ENCODE results near the gene VGLL4.
"Not testable (repeated sequence)": the region's sequence is repeated elsewhere in the genome, so short reads cannot be mapped to it uniquely, and the experiment has no call there.

Gene VGLL4

GRCh38 chr3:11523572-11524101, 120.1 kb downstream of the VGLL4 start:
- no peak for DNase-seq

DNA sequence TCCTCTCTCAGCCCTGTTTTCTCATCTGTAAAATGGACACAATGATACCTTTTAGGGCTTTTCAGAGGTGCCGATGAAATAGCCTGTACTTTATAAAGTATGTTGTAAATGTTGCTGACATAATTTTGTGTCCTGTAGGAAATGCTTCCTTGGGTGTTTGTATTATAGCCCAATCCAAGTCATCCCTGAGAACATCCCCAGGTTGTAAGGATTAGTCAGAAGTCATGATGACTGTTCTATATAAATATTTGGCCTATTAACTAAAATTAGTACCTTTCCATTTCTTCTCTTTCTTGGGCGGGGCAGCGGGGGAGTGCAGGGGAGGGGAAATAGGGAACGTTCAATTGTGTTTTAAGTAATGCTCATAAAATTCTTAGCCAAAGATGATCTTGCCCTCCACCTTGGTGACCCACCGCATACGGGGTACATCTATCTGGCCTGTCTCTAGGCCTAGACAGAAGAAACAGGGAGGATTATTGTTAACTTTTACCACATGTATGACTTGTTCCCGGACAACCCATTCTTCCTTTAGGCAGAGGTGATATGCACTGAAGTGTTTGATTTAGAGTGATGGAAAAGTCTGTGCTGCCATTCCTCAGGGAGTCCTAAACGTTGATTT, 120.7 kb downstream of the VGLL4 start:
- DNase-seq: no peak

GRCh38 chr3:11522398-11522715, 121.4 kb downstream of the VGLL4 start:
- DNase-seq: no peak

DNA sequence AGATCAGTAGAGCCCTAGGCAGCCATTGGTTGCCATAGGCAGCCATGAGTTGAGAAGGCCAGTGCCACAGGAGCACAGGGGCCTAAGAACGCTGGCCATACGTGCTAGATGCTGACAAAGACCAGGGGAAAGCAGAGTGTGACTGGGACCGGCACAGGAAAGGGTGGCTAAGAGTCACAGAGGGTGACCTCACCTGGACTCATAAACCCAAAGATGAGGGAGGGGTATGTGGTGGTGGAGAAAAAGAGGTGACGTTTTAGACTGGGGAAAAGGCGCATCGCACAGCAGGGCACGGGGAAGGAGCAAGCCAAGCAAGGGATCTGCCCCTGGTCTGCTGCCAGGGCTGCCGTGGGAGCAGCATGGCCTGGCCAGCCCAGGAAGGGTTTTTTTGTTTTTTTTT, 122.5 kb downstream of the VGLL4 start:
- no peak for DNase-seq

DNA sequence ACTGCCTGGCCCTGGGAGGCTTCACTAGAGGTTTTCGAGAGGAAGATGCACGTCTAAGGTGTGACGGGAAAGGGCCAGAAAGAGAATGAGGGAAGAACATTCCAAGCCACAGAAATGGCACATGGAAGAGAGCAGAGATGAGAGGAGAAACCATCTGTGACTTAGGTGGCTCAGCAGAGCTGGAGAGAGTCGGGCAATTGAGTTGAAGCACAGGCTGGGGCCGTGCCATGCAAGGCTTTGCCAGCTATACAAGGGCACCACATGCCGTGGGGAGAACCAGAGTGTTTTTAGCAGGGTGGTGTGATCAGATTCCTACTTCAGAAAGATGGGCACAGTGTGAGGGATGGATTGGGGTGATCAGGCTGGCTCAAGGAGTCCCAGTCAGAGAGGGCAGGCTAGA, 126.1 kb downstream of the VGLL4 start:
- DNase-seq: no peak

GRCh38 chr3:11514191-11514821, 129.4 kb downstream of the VGLL4 start:
- DNase-seq: no peak

- no peak for DNase-seq
Observed at GRCh38 chr3:11513817-11514135, 129.9 kb downstream of the VGLL4 start.

DNA sequence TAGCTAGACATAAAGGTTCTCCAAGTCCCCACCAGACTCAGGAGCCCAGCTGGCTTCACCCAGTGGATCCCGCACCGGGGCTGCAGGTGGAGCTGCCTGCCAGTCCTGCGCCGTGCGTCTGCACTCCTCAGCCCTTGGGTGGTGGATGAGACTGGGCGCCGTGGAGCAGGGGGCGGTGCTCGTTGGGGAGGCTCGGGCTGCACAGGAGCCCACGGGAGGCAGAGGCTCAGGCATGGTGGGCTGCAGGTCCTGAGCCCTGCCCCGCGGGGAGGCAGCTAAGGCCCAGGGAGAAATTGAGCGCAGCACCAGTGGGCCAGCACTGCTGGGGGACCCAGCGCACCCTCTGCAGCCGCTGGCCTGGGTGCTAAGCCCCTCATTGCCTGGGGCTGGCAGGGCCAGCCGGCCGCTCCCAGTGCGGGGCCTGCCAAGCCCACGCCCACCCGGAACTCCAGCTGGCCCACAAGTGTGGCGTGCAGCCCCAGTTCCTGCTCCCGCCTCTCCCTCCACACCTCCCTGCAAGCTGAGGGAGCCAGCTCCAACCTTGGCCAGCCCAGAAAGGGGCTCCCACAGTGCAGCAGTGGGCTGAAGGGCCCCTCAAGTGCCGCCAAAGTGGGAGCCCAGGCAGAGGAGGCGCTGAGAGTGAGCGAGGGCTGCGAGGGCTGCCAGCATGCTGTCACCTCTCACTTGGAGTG, 130.4 kb downstream of the VGLL4 start:
- not testable (repeated sequence) for DNase-seq

GRCh38 chr3:11511606-11512005, 132.1 kb downstream of the VGLL4 start:
- not testable (repeated sequence) for DNase-seq

- no peak for DNase-seq
Observed at GRCh38 chr3:11510356-11510755, 133.4 kb downstream of the VGLL4 start.

- no peak for DNase-seq
Observed at GRCh38 chr3:11510001-11510340, 133.7 kb downstream of the VGLL4 start.

GRCh38 chr3:11509173-11510000, 134.3 kb downstream of the VGLL4 start:
- DNase-seq: no peak

DNA sequence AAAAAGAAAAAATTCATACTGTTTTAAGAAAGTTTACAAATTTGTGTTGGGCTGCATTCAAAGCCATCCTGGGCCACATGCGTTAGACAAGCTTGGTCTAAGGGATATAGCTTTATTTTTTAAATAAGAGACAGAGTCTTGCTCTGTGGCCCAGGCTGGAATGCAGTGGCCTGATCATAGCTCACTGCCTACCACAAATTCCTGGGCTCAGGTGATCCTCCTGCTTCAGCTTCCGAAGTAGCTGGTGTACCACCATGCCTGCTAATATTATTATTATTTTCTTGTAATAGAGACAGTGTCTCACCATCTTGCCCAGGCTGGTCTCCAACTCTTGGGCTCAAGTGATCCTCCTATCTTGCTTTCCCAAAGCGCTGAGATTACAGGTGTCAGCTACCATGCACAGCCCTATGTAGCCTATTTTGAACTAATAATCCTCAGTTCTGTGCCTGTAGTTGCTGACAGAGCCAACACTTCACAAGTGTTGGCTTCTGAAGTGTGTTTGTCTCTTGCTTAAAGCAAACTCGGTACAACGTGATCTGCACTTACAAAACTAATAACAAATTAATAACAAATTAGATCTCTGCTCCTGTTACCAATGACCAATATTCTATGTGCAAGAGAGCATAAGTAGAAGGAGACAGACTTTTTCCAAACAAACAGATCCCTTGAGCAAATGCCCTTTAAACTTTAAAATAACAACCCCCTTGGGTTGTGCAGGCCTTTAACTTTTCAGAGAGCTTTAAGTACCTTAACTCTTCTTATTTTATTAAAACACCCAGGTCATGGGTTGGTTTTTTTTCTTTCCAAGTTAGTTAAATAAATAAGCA, 135.2 kb downstream of the VGLL4 start:
- no peak for DNase-seq

GRCh38 chr3:11507719-11508118, 136.0 kb downstream of the VGLL4 start:
- no peak for DNase-seq

Data from stimulated activated CD8-positive, alpha-beta memory T cell treated with anti-CD3 and anti-CD28 coated beads, Interleukin-4, amount 100 ng/mL, for 48 hours (primary cell).